Upper lobe of left lung (tissue), 4 donors: ENCODE results near the gene CLK4.

ENCODE experiments used
- POLR2A ChIP-seq, 4 donors: fragments of 450-650 bp; IDR thresholded peaks; one replicate each; pipeline ENCODE4 v1.5.1; 2016 to 2017; ENCODE audit warnings: antibody characterized with exemption in 4 of 4, mild to moderate bottlenecking in 2 of 4
- TF ChIP-seq, protein P1 (sequence below), 6 experiments: fragments of 450-650 bp in 4 of 6; fragments of 200-600 bp in 2 of 6; sonication (generic) in 2 of 6; IDR thresholded peaks; one replicate each; pipeline ENCODE4 v1.5.1; 2016 to 2019; ENCODE audit warnings: antibody characterized with exemption in 6 of 6

DNA sequence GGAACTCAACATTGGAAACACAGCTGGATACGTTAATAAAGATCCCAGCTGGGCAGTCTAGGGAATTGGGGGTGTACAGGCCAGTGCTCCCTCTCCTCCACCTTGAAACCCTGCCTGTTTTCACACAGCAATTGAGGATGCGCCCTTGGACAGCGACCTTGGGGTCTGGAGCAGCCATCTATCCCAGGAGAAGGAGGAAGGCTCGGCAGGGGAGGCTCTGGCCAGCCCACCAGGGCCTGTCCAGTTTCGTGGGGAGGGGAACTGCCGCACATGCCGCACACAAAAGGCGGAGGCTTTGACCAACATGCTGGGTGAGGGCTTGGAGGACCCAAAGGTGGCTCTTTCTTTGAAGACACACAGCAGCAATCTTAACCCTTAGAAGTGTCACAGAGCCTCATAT lies 38.1 kb downstream of the CLK4 start:
- no peak for TF ChIP-seq POLR2A (IDR thresholded peaks at IDR 0.05)
- TF ChIP-seq, protein P1, sequence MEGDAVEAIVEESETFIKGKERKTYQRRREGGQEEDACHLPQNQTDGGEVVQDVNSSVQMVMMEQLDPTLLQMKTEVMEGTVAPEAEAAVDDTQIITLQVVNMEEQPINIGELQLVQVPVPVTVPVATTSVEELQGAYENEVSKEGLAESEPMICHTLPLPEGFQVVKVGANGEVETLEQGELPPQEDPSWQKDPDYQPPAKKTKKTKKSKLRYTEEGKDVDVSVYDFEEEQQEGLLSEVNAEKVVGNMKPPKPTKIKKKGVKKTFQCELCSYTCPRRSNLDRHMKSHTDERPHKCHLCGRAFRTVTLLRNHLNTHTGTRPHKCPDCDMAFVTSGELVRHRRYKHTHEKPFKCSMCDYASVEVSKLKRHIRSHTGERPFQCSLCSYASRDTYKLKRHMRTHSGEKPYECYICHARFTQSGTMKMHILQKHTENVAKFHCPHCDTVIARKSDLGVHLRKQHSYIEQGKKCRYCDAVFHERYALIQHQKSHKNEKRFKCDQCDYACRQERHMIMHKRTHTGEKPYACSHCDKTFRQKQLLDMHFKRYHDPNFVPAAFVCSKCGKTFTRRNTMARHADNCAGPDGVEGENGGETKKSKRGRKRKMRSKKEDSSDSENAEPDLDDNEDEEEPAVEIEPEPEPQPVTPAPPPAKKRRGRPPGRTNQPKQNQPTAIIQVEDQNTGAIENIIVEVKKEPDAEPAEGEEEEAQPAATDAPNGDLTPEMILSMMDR (IDR thresholded peaks at IDR 0.05), result no peak
